HG03064 (cell line): ENCODE results near the gene TWIST1.

Experiments used
- ATAC-seq: cut with Tn5 transposase; IDR thresholded peaks from one replicate; pipeline ENCODE4 v1.9.1; 2021; ENCODE audit warnings: low read depth; ENCODE audit not compliant: unreplicated experiment

TWIST1 gene

DNA sequence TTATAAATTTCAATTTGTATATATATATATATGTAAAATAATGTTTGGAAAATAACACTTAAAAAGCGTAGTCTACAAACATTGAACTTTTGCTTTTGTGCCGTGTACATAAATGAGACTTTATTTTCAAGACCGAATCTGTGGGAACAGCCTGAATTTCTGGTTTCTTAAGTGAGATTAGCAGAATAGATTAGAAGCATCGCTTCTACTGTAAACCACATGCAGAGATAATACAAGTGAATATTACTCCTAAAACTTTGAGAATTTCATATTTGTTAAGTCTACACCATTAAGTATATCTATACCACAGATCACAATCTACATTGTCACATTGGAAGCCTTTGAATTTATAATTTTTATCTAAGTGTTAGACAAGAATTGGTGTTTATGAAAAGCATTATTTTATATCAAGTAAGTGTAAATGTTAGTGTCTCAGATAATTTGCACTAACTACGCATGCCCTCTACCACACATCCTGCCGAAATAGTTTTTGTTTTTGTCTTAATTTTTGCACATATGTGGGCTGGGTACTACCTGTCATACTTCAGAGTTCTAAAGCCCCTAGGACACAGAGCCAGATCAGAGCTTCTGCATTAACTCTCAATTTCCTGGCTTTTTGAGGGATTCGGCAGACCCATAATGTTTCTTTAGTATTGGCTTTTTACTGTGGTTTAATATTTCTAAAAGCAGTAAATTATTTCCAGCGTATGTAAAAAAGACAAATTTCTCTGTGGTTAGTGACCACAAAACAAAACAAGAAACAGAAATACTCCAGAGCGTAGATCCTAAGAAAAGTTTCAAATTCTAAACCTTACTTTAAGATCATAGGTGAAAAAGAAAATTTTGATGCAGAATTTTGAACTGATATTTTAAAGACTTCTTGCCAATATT, 20.0 kb downstream of the TWIST1 start:
- no peak for ATAC-seq

DNA sequence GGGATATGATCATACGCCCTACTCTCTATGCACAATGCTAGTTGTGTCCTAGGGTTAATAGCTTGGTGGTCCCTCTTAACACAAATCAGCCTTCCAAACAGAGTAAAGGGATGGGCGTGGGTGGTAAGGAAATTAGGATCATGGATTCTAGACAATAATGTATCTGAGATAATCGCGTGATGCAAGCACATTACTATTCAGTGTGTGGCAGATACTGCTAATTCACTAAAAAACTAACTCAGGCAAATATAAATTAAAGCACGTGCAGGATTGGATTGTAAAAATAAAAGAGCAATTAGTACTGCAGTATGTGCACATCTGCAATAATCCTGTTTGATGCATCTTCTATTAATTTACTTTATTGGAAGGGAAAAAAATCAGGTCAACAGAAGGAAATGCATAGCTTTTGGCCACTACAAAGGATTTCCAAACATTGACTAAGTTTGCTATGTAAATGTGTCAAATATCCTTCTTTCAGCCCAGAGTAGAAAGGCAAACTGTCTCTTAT, 22.0 kb downstream of the TWIST1 start:
- ATAC-seq: no peak

DNA sequence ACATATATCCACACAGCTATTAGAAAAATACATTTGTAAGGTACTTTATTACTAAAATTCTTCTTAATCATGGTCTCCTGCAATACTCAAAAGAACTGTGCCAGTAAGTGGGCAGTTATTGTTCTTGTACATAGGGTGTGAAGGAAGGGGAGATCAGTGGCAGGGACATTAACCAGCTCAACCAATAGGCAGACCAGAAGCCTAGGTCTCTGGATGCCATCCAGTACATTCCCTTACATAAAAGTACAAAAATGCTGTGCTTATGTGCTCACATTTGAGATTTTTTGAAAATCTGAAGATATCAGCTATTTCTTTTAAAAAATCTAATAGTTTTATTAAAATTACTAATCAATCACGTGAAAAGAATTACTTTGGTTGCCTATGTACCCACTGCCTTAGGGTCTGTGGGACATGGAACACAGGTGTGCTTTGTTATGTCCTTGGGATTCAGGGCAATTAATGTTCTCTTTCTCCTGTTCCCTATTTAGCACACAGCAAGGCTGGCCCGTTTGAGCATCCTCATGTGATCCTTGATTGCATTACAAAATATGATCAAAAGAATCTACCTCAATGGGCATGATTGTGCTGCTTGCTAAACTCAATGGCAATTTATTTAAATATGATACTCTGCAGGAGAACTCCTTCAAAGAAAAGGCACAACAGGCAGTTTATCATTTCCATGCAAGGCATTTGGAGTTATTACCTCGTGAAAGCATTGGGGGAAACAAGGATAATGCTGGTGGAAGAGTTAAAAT, 22.7 kb downstream of the TWIST1 start:
- no peak for ATAC-seq

DNA sequence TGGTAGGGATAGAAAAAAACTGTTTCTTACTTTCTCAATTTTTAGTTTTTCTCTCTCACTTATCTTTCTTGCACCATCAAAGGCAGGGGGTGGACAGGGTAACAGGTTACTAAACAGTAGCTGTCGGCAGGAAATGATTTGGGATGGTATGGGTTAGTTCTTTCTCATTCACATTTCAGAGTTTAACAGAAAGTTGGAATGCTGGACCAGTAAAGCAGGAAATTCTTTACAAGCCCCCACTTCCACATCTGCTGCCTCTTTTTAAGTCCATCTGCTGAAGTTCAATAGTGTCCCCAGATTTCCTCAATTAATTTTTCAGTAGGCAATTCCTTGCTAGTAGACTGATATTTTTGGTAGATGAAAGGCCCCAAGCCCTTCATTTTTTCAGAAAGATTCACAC, 23.3 kb downstream of the TWIST1 start:
- no peak for ATAC-seq

DNA sequence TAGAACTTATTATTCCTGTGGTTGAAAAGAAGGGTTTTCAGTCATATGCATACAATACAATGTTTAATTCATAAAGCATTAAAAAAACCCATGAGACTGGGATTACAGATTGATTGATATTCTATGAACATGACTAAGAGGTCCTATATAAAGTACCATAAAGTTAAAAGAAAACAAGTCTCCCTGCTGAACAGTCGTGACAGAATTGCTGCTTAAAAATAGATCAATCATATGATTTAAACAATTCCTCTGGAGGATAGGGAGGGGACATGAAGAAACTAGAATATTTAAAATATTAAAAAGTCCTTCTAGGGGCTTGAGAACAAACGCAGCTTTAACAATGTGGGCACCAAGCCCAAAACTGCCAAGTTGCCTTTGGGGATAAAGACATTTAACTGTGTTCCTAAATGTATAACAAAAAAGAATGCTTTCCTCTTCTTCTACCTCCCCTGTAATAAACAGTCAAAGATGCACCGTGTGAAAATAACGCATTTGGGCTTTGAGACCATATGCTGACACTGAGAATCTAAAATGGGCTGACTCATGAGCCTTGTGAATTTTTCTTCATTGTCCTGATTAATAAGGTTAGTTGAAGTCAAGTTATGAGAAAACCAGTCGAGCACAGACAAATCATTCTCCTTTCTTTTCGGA, 25.8 kb downstream of the TWIST1 start:
- no peak for ATAC-seq

DNA sequence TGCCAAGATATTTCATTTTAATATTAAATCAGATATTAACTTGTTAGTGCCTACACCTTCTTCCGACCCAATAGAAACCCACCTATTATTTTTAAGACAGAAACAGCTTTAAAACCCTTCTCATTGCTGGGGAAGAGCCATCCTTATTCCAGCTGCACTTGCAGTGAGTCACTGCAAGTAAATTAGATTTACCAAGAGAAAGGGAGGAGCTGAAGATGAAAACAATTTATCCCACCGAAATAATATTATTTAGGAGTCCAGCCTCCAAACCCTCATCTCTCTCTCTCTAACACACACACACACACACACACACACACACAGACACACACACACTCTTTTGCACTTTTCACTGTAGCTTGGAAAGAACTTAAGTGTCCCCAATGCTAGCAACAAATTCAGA, 26.9 kb downstream of the TWIST1 start:
- no peak for ATAC-seq

DNA sequence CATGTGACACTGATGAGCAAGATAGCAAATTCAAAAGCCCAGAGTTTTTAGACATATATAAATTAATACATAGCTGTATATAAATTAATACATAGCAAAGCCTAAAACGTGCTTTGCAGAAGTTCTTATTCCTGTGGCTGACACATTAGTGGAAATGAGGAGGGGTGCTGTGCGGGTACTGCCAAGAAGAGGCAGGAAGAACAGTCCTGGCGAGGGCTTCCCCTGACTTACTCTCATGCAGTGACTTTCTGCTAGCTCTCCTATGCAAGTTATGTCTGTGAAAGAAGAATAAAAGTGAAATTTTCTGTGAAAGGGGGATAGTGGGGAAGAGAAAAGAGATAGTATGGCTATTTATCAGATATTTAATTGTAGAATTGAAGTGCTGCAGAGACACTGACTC, 27.6 kb downstream of the TWIST1 start:
- no peak for ATAC-seq

DNA sequence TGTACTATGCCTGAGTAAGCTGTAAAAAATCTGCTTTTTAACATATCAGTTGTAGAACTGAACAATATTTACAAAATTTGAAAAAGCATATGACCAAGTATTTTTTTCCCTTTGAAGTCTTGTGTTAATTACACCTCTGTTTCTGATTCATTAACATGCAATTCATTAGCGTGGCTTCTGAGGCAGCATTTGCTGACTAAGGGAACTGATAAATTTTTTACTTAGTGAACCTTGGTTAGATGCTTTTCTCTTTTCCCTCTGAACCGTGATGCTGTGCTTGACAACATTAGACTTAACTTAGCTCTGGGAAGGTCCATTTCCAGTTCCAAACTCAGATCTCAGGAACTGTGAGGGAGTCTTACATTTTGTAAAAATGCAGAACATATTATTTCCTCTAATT, 28.1 kb downstream of the TWIST1 start:
- no peak for ATAC-seq

DNA sequence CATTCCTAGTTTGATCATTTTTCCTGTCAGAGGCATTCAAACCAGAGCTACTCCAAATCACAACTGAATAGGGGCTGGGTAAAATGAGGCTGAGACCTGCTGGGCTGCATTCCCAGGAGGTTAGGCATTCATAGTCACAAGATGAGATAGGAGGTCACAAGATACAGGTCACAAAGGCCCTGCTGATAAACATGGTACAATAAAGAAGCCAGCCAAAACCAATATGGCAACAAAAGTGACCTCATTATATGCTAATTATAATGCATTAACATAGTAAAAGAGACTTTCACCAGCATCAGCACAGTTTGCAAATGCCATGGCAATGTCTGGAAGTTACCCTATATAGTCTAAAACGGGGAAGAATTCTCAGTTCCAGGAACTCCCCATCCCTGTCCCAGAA, 37.3 kb downstream of the TWIST1 start:
- no peak for ATAC-seq

DNA sequence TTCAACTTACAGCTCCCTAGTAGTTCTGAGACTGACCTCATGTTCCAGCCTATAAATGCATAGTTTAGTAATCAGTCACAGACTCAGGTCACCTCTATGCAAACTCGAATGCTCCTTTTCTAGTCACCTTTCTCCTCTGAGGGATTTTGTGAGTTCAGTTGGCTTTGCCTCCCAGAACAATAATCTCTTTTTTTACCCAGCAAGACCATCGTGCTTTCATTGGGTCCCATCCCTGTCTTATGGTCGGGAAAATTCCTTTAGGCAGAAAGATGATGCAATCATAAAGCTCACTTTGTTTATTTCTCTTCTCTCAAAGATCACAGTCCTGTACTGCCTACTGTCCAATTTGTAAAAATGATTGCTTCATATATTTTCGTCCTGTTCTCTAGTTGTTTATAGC, 38.4 kb downstream of the TWIST1 start:
- ATAC-seq: no peak

DNA sequence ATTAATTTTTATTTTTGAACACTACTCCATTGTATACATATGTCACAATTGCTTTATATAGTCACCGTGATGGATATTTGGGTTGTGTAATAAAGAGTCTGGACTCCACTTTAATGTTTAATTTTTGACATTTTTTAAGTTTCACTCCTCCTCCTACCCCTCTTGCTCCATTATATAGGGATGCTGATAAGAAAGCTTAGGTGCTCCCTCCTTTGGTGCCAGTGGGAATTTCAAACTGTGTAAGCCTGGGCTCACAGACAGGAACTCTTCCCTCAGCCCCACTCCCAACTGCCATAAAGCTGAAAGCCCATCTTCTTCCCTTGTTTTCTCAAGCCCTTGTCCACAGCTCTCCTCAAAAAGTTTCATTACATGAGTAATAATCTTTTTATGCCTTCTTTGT, 47.6 kb downstream of the TWIST1 start:
- ATAC-seq: no peak

DNA sequence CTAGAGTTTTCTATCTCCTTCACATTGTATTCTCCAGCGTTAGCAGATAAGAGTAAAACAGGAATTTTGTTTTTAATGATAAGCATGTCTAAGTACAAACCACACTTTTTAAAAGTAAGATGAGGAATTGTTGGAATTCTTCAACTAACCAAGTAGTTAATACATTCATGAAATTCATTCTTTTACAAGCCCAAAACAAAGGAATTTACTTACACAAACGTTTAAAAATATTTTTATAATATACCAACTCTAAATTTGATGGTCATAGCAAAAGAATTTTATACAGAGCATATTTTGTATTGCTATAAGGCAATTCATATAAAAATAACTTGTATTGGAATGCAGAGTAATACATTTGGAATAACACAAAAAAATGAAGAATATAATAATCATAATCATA, 51.3 kb downstream of the TWIST1 start:
- ATAC-seq: no peak
